Bronchial epithelial cell (primary cell): ENCODE measurements around the gene LRFN3. TPM values are rescaled to one million over a fixed set of nuclear protein-coding genes. Genes with fewer than 3 reads are reported as not detected.
A peak's percentile ranks its signal among the peaks of the same experiment; 100 is the strongest.
"Not testable (repeated sequence)": the region's sequence is repeated elsewhere in the genome, so short reads cannot be mapped to it uniquely, and the experiment has no call there.

Experiments
- DNase-seq: peaks from one replicate; pipeline ENCODE4 v3.0.0-alpha.2; 2010; ENCODE audit warnings: low read depth
- FAIRE-seq: peaks from 2 replicates; lab custom pipeline; 2011; peaks lifted over from hg19 to GRCh38; lab: Jason Lieb, UNC
- H3K27me3 ChIP-seq: 2 replicates; pipeline ENCODE4 v1.5.1; 2011; ENCODE audit warnings: low read length; ENCODE audit not compliant: control insufficient read depth, insufficient read depth
- H3K36me3 ChIP-seq: 2 replicates; pipeline ENCODE4 v1.5.1; 2011; ENCODE audit warnings: low read length; ENCODE audit not compliant: control insufficient read depth, insufficient read depth
- H3K4me3 ChIP-seq: 2 replicates; pipeline ENCODE4 v1.5.1; 2011; ENCODE audit warnings: mild to moderate bottlenecking, low read depth, low read length, control low read depth
- total RNA-seq: library from RNA; depleted of rRNA; stranded (reverse); fragments of >200 nt; gene quantifications from 2 replicates; pipeline ENCODE4 v1.2.1, GENCODE V29; 2014
- TF ChIP-seq, protein P1 (sequence below): IDR thresholded peaks from 2 replicates; pipeline ENCODE4 v1.5.1; 2011; ENCODE audit warnings: mild to moderate bottlenecking, moderate library complexity, low read length, control low read depth, inconsistent platforms; ENCODE audit not compliant: insufficient read depth, severe bottlenecking

LRFN3 gene
- total RNA-seq, 1 donor from 2014 or later, result 0.79 TPM

GRCh38 chr19:35909684-35910035 lies 26.5 kb upstream of the LRFN3 start:
- H3K27me3 ChIP-seq, result no peaks in the 10 kb centered on the region
- TF ChIP-seq, protein P1, sequence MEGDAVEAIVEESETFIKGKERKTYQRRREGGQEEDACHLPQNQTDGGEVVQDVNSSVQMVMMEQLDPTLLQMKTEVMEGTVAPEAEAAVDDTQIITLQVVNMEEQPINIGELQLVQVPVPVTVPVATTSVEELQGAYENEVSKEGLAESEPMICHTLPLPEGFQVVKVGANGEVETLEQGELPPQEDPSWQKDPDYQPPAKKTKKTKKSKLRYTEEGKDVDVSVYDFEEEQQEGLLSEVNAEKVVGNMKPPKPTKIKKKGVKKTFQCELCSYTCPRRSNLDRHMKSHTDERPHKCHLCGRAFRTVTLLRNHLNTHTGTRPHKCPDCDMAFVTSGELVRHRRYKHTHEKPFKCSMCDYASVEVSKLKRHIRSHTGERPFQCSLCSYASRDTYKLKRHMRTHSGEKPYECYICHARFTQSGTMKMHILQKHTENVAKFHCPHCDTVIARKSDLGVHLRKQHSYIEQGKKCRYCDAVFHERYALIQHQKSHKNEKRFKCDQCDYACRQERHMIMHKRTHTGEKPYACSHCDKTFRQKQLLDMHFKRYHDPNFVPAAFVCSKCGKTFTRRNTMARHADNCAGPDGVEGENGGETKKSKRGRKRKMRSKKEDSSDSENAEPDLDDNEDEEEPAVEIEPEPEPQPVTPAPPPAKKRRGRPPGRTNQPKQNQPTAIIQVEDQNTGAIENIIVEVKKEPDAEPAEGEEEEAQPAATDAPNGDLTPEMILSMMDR, result no peak
- FAIRE-seq (no peak), DNase-seq (no peak)
- H3K4me3 ChIP-seq, result no peak overlapping the region
- H3K36me3 ChIP-seq, result no peaks in the 10 kb centered on the region

GRCh38 chr19:35910355-35910754 lies 25.8 kb upstream of the LRFN3 start:
- not testable (repeated sequence) for H3K4me3 ChIP-seq, H3K27me3 ChIP-seq, H3K36me3 ChIP-seq, DNase-seq, FAIRE-seq

DNA sequence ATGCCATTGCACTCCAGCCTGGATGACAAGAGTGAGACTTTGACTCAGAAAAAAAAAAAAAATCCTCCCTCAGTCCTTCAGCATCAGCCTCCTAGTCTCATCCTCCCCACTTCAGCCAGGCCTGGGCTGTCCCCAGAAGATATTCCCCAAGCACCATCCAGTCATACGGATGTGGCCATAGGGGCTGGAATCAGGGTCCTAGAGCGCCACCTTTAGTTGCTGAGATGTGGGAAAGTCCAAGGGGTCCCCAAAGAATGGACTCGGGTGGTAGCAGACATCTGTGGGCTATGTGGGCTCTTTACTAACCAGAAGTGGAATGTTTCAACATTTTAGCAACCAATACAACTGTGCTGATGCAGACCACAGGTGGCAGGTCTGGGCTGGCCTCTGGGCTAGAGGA lies 25.0 kb upstream of the LRFN3 start:
- TF ChIP-seq, protein P1, result no peak
- H3K36me3 ChIP-seq, result no peaks in the 10 kb centered on the region
- DNase-seq (peak; percentile 18), FAIRE-seq (no peak)
- H3K4me3 ChIP-seq, result no peak overlapping the region
- no peaks in the 10 kb centered on the region for H3K27me3 ChIP-seq

GRCh38 chr19:35911790-35912189 lies 24.4 kb upstream of the LRFN3 start:
- no peak overlapping the region for H3K4me3 ChIP-seq
- TF ChIP-seq, protein P1, result no peak
- no peak for FAIRE-seq
- DNase-seq, result peak; percentile 85
- no peaks in the 10 kb centered on the region for H3K27me3 ChIP-seq
- no peaks in the 10 kb centered on the region for H3K36me3 ChIP-seq

DNA sequence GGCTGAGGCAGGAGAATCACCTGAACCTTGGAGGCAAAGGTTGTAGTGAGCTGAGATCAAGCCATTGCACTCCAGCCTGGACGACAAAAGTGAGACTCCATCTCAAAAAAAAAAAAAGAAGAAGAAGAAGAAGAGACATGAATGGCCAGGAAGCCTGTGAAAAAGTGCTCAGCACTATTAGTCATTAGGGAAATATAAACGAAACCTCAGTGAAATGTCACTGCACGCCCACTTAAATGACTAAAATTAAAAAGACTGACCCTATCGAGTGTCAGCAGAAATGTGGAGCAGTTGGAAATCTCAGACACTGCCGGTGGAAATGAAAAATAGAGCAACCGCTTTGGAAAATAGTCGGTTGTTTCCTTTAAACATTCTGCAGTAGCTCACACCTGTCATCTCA lies 22.6 kb upstream of the LRFN3 start:
- Histone ChIP-seq H3K27me3 (no peaks in the 10 kb centered on the region), H3K4me3 (no peak overlapping the region), H3K36me3 (no peaks in the 10 kb centered on the region)
- FAIRE-seq (no peak), DNase-seq (peak; percentile 69)
- TF ChIP-seq, protein P1, result no peak

DNA sequence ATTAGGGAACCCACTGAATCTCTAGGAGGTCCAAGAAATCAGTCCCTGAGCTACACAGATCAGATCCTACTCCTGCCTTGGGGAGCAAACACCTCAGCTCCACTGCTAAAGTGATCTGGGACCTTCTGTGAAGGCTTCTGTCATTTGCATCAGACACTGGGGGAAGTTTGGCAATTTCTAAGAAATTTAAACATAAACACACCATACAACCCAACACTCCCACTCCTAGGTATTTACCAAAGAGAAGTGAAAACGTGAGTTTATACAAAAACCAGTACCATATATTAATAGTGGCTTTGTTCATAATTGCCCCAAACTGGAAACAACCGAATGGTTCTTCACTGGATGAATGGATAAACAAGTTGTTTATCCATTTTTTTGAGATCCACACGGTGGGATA lies 20.7 kb upstream of the LRFN3 start:
- TF ChIP-seq, protein P1, result no peak
- DNase-seq, result no peak
- FAIRE-seq, result no peak
- Histone ChIP-seq H3K36me3 (no peaks in the 10 kb centered on the region), H3K4me3 (no peak overlapping the region), H3K27me3 (no peaks in the 10 kb centered on the region)
